VCaP (cell line): ENCODE measurements around the gene CEP135.

ENCODE experiments used
- H3K27ac ChIP-seq: fragments of 450-650 bp; 2 replicates; pipeline ENCODE4 v1.5.1; 2017
- TF ChIP-seq, protein P1 (sequence below): fragments of 450-650 bp; conservative IDR thresholded peaks from 2 replicates; pipeline ENCODE4 v1.5.1; 2017; ENCODE audit warnings: mild to moderate bottlenecking, moderate library complexity

CEP135 gene

DNA sequence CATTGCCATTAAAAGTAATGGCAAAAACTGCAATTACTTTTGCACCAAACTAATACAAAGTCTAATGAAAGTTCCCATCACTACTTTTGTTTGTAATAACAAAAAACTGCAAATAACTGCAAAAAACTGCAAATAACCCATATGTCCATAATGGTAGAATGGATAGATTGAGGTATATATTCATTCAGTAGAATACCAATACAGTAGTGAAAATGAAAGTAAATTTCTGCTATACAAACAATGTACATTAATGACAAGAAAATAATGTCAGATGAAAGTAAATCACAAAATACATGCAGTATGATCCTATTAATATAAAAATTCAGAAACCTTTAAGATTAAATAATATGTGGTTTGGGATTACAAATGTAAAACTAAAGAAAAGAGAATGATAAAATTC, 41.3 kb upstream of the CEP135 start:
- no peak overlapping the region for H3K27ac ChIP-seq
- TF ChIP-seq, protein P1, sequence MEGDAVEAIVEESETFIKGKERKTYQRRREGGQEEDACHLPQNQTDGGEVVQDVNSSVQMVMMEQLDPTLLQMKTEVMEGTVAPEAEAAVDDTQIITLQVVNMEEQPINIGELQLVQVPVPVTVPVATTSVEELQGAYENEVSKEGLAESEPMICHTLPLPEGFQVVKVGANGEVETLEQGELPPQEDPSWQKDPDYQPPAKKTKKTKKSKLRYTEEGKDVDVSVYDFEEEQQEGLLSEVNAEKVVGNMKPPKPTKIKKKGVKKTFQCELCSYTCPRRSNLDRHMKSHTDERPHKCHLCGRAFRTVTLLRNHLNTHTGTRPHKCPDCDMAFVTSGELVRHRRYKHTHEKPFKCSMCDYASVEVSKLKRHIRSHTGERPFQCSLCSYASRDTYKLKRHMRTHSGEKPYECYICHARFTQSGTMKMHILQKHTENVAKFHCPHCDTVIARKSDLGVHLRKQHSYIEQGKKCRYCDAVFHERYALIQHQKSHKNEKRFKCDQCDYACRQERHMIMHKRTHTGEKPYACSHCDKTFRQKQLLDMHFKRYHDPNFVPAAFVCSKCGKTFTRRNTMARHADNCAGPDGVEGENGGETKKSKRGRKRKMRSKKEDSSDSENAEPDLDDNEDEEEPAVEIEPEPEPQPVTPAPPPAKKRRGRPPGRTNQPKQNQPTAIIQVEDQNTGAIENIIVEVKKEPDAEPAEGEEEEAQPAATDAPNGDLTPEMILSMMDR: no peak

DNA sequence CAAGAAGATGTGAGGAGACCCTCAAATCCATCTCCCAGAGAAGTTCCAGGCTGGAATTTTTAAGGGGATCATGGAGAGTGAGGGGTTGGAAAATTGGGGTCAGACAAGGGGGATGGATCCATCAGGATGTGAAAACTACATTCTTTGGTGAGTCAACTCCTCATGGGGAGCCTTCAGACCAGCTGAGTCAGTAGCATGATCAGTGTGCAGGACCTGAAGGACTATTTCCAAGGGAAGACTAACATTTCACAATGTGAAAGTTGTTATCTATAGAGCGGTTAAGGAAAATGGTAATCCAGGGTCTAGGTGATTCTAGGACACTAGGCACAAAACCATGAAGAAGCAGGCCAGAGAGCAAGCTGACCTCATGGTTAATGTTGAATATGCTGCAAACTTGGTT, 38.6 kb upstream of the CEP135 start:
- no peak overlapping the region for H3K27ac ChIP-seq

GRCh38 chr4:55912249-55912648, 36.5 kb upstream of the CEP135 start:
- H3K27ac ChIP-seq: no peak overlapping the region
- TF ChIP-seq, protein P1: no peak

More for the DNA sequence above, 38.6 kb upstream of the CEP135 start:
- TF ChIP-seq, protein P1: no peak

- H3K27ac ChIP-seq: no peak overlapping the region
- TF ChIP-seq, protein P1: no peak
These were observed 28.2 kb upstream of the CEP135 start for GRCh38 chr4:55920571-55920970.

GRCh38 chr4:55921093-55921492, 27.7 kb upstream of the CEP135 start:
- H3K27ac ChIP-seq: no peak overlapping the region
- TF ChIP-seq, protein P1: no peak

GRCh38 chr4:55925241-55925640, 23.5 kb upstream of the CEP135 start:
- H3K27ac ChIP-seq: no peak overlapping the region
- TF ChIP-seq, protein P1: no peak

GRCh38 chr4:55926610-55927009, 22.1 kb upstream of the CEP135 start:
- H3K27ac ChIP-seq: no peak overlapping the region
- TF ChIP-seq, protein P1: no peak
